ENCODE data around the gene NRM.

- TF ChIP-seq CTCF (IDR thresholded peaks at IDR 0.05; ENCODE audit: insufficient read depth, low read length, poor library complexity, severe bottlenecking): no peak
- no peak for TF ChIP-seq EZH2phosphoT487 (conservative IDR thresholded peaks at IDR 0.05; ENCODE audit: low read length)
These were observed 1.5 kb downstream of the NRM start for GRCh38 chr6:30689022-30689865.

Measured in SU-DHL-6 (cell line).